Calu3 (cell line): Measurements from ENCODE around the gene SLTM. TPM values are rescaled to one million over a fixed set of nuclear protein-coding genes. Genes with fewer than 3 reads are reported as not detected.

ENCODE experiments used
- BruUV-seq: library from RNA; stranded (reverse); fragments of 400-500 nt; replicated peaks from 2 replicates; lab custom pipeline; 2021; lab: Mats Ljungman, UMichigan
- CTCF ChIA-PET: fragments of 300-600 bp; sonication (Branson Sonifier 250); formaldehyde crosslinking; loops from one replicate; lab custom pipeline; 2022; ENCODE audit warnings: antibody characterized with exemption; lab: Charles Lee
- DNase-seq: peaks from one replicate; pipeline ENCODE4 v3.0.0; 2022
- H3K27ac Mint-ChIP-seq: one replicate; pipeline ENCODE4 v1.8.0; 2022; ENCODE audit warnings: mixed read lengths; ENCODE audit not compliant: unreplicated experiment
- H3K27me3 Mint-ChIP-seq: one replicate; pipeline ENCODE4 v1.8.0; 2022; ENCODE audit warnings: mixed read lengths; ENCODE audit not compliant: unreplicated experiment
- H3K36me3 Mint-ChIP-seq: one replicate; pipeline ENCODE4 v1.8.0; 2022; ENCODE audit warnings: mild to moderate bottlenecking, moderate library complexity, mixed read lengths; ENCODE audit not compliant: insufficient read depth, unreplicated experiment
- H3K4me1 Mint-ChIP-seq: one replicate; pipeline ENCODE4 v1.8.0; 2022; ENCODE audit warnings: mild to moderate bottlenecking, low read depth, mixed read lengths; ENCODE audit not compliant: unreplicated experiment
- H3K4me3 Mint-ChIP-seq: one replicate; pipeline ENCODE4 v1.8.0; 2022; ENCODE audit warnings: mild to moderate bottlenecking, low read depth, moderate library complexity, mixed read lengths; ENCODE audit not compliant: unreplicated experiment
- H3K9me3 Mint-ChIP-seq: one replicate; pipeline ENCODE4 v1.8.0; 2022; ENCODE audit warnings: low read depth, mixed read lengths; ENCODE audit not compliant: unreplicated experiment
- intact Hi-C: fragments of 100-400 bp; cut with micrococcal nuclease; formaldehyde crosslinking; loops from one replicate; pipeline ENCODE4 v1.10.0; 2022; ENCODE audit not compliant: unreplicated experiment
- total RNA-seq: library from RNA; stranded (reverse); gene quantifications from 2 replicates; pipeline ENCODE4 v1.2.3, GENCODE V29; 2022
- TF ChIP-seq, protein P1 (sequence below): fragments of 200-600 bp; IDR thresholded peaks from one replicate; pipeline ENCODE4 v1.8.0; 2022; ENCODE audit warnings: antibody characterized with exemption; ENCODE audit not compliant: unreplicated experiment

SLTM gene
- total RNA-seq, 1 experiment from 2014 or later = 135 TPM

DNA sequence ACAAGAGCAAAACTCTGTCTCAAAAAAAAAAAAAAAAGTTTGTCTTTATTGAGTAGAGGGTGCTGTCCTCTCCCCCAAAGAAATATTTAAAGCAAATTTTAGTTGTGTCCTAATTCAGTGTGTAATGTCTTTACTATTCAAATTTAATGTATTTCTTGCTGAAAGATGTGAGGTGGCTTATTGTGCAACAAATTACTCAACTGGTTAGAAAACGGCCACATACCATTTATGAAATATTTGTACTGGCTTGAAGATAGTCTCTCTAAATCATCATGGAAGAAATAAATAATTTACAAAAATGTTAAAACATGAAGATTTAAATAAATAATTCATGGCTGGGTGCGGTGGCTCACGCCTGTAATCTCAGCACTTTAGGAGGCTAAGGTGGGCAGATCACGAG is 63.0 kb downstream of the SLTM start:
- peaks cover 14% of the 10 kb centered on the region for H3K4me1 Mint-ChIP-seq
- CTCF ChIA-PET = no interaction called here
- intact Hi-C loops = no loop called here
- H3K27ac Mint-ChIP-seq = no peak overlapping the region
- DNase-seq = no peak
- no peaks in the 10 kb centered on the region for H3K27me3 Mint-ChIP-seq
- TF ChIP-seq, protein P1, sequence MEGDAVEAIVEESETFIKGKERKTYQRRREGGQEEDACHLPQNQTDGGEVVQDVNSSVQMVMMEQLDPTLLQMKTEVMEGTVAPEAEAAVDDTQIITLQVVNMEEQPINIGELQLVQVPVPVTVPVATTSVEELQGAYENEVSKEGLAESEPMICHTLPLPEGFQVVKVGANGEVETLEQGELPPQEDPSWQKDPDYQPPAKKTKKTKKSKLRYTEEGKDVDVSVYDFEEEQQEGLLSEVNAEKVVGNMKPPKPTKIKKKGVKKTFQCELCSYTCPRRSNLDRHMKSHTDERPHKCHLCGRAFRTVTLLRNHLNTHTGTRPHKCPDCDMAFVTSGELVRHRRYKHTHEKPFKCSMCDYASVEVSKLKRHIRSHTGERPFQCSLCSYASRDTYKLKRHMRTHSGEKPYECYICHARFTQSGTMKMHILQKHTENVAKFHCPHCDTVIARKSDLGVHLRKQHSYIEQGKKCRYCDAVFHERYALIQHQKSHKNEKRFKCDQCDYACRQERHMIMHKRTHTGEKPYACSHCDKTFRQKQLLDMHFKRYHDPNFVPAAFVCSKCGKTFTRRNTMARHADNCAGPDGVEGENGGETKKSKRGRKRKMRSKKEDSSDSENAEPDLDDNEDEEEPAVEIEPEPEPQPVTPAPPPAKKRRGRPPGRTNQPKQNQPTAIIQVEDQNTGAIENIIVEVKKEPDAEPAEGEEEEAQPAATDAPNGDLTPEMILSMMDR = no peak
- no peaks in the 10 kb centered on the region for H3K9me3 Mint-ChIP-seq
- BruUV-seq = no TSS peak
- no peak overlapping the region for H3K4me3 Mint-ChIP-seq
- H3K36me3 Mint-ChIP-seq = peaks cover 45% of the 10 kb centered on the region

DNA sequence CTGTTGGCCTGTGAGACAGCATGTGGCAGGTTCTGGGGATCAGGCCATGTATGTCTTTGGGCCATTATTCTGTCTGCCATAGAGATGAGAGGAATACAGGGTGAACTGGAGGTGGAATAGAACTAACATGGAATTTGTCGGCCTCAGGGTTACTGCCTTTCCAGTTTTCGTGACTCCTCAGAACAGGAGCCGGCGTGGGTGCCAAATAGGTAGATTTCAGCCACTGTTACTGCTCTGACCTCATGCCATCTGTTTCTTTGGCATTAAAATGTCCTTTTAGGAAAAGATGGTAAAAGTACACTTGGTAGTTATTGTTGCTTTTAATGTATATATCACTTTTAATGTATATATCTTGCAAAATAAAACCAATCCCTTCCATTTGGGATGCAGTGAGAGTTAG is 65.6 kb downstream of the SLTM start:
- TF ChIP-seq, protein P1 = no peak
- H3K4me1 Mint-ChIP-seq = peaks cover 27% of the 10 kb centered on the region
- H3K4me3 Mint-ChIP-seq = peak overlapping the region; percentile 72
- CTCF ChIA-PET = no interaction called here
- peak overlapping the region; percentile 93 for H3K27ac Mint-ChIP-seq
- intact Hi-C loops = loop anchor here (5.0 to 10.0 kb wide), 4 partner anchors 96 to 779 kb away; partner anchors contain the start of gene MINDY2
- H3K36me3 Mint-ChIP-seq = peaks cover 67% of the 10 kb centered on the region
- no TSS peak for BruUV-seq
- H3K9me3 Mint-ChIP-seq = no peaks in the 10 kb centered on the region
- DNase-seq = no peak
- H3K27me3 Mint-ChIP-seq = no peaks in the 10 kb centered on the region

DNA sequence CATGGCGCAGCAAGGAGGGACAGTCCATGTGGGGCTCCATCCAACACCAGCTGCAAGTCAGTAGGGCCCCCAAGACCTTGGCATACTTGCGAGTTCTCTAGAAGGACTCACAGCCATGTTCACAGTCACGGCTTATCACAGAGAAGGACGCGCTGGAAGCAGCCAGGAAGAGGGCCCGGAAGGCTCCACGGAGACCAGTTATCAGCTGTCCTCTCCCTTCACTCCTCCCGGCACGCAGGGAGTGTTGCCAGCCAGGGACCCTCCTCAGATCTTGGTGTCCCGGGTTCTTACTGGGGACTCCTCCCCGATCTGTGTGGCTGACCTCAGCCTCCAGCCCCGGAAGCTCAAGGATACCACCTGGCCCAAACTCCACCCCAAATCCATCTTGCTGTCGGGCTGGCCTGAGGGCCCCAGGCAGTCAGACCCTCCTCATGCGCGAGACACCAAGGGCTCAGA is 68.0 kb downstream of the SLTM start:
- peaks cover 41% of the 10 kb centered on the region for H3K4me1 Mint-ChIP-seq
- no peaks in the 10 kb centered on the region for H3K9me3 Mint-ChIP-seq
- peaks cover 80% of the 10 kb centered on the region for H3K36me3 Mint-ChIP-seq
- peak overlapping the region; percentile 72 for H3K4me3 Mint-ChIP-seq
- no peaks in the 10 kb centered on the region for H3K27me3 Mint-ChIP-seq
- TF ChIP-seq, protein P1 = no peak
- H3K27ac Mint-ChIP-seq = peak overlapping the region; percentile 93
- intact Hi-C loops = loop anchor here (5.0 to 10.0 kb wide), 4 partner anchors 93 to 782 kb away; partner anchors contain the start of gene MINDY2
- no TSS peak for BruUV-seq
- peak; percentile 80 for DNase-seq
- CTCF ChIA-PET = interaction anchor here (0.6 to 3.4 kb wide), 9 partner anchors 10 to 648 kb away, joined by 3 to 43 read pairs (median 4); partner anchors contain the start of gene MINDY2

GRCh38 chr15:58864602-58865424 is 68.7 kb downstream of the SLTM start:
- intact Hi-C loops = loop anchor here (5.0 to 10.0 kb wide), 4 partner anchors 93 to 782 kb away; partner anchors contain the start of gene MINDY2
- Mint-ChIP-seq H3K36me3 (peaks cover 77% of the 10 kb centered on the region), H3K4me3 (peak overlapping the region; percentile 72), H3K4me1 (peaks cover 41% of the 10 kb centered on the region), H3K9me3 (no peaks in the 10 kb centered on the region), H3K27me3 (no peaks in the 10 kb centered on the region), H3K27ac (peak overlapping the region; percentile 93)
- no TSS peak for BruUV-seq
- TF ChIP-seq, protein P1 = no peak
- DNase-seq = peak; percentile 81
- CTCF ChIA-PET = interaction anchor here (0.7 to 3.4 kb wide), 6 partner anchors 10 to 647 kb away, joined by 4 to 43 read pairs (median 5); partner anchors contain the start of gene MINDY2
